ENCODE results near the gene ABCC1.

The ABCC1 gene

DNA sequence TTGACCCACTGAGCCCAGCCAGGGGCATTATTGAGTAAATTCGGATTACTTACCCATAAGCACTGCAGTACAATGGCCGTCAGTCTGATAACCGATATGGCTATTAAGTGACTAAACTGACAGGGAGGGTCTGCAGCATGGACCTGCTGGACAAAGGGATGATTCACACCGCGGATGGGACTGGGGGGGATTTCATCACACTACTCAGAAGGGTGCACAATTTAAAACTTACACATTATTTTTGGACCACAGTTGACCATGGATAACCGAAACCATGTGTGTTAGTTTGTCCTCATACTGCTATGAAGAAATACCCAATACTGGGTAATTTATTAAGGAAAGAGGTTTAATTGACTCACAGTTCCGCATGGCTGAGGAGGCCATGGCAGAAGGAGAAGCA, 167.4 kb downstream of the ABCC1 start:
- DNase-seq: no peak

GRCh38 chr16:16118337-16118736, 168.9 kb downstream of the ABCC1 start:
- DNase-seq: no peak

GRCh38 chr16:16120044-16120381, 170.6 kb downstream of the ABCC1 start:
- peak; percentile 80 for DNase-seq

DNA sequence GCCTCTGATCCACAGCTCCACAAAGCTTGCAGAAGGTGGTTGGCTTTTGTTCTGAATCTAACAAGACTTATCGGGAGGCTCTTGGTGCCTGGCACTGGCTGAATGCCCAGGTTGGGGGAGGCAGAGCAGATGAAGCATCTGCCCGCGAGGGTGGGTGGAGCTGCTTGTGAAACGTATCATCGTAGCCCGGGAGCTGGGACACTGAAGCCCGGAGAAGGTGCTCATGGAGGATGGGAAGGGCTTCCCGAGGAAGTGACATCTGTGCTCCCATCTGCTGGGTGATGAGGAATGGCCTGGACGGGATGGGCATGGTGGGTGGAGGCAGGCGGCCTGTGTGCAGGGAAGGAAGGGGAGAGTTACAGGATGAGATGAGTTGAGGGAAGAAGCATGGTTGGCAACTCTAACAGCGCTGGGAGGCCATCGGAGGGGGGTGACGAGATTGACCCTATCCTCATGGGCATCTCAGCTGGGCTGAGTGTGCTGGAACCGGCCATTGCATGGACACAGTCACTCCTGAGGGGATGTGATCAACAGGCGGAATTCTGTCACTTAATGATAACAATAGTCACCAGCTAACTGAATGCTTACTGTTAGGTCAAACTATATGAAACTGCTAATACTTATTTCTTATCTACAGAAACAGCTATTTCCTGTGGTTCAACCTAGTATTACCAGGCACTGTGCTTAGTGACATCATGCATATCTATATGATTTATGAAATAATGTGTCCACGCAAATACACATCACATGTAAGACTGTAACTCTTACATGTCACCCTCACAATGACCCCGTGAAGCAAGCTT, 171.2 kb downstream of the ABCC1 start:
- DNase-seq: peak; percentile 96

- DNase-seq: no peak
Observed at GRCh38 chr16:16121185-16121727, 171.8 kb downstream of the ABCC1 start.

- DNase-seq: no peak
Observed at GRCh38 chr16:16122264-16122663, 172.8 kb downstream of the ABCC1 start.

GRCh38 chr16:16124438-16124837, 175.0 kb downstream of the ABCC1 start:
- DNase-seq: no peak

DNA sequence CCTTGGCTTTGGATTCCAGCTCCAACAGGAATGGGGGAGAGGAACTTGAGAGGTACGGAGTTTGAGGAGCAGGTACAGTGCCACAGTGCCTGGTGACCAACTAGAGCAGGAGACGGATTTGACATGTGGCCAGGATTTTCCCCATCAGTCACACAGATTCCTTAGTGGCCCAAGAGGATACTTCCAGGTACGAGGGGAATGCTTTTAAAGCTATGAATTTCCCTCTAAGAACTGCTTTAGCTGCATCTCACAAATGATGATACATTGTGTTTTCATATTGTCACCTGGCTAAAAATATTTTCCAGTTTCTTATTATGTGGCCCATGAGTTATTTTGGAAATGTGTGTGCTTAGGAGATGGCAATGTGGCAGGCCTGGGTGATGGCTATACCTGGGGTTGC, 175.6 kb downstream of the ABCC1 start:
- no peak for DNase-seq

DNA sequence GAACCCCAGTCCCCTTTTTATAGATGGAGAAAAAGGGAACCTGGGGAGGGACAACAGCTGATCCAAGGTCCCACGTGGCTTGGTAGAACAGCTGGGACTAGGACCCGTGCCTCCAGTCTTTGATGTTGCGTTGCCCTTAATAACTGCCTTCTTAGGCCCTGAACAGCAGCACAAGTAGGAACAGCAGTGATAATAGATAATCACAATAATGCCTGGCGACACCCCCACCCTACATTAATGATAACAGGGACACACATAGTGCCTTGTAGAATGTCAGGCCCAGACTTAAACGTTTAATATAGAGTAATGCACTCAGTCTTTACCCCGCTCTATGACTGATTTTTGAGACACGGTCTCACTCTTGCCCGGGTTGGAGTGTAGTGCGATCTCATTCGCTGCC, 177.5 kb downstream of the ABCC1 start:
- no peak for DNase-seq

- DNase-seq: peak; percentile 57
Observed at GRCh38 chr16:16127469-16128116, 178.2 kb downstream of the ABCC1 start.

DNA sequence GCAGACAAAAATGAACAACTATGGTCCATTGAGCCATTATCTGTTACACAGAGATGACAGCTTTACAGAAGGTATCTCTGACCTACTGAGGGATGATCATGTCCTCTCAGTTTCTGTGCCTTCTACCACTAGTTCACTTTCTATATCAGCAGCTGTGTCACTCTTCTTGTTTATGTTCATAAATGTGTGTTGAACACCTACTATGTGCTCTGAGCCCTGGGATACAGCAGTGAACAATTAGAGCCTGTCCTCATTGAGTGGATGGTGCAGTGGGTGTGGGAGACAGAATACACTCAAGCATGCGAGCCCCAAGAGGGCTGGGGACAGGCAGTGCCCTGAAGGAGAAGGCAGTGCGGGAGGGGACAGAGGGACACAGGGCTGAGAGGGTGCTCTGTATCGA, 181.8 kb downstream of the ABCC1 start:
- no peak for DNase-seq

DNA sequence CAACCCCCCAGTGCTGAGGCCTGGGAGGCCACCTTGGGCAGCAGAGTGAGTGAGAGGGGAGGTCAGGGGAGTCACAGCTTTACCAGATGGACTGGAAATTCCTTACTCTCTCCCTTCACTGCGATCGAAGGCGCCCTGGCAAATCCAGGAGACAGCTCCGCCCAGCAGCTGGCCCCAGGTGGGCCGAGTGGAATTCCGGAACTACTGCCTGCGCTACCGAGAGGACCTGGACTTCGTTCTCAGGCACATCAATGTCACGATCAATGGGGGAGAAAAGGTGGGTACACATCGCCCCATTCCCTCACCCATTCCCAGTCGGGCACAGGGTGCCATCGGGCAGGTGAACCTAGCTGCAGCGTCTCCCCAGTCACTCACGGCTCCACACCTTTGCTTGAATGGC, 182.2 kb downstream of the ABCC1 start:
- DNase-seq: no peak

DNA sequence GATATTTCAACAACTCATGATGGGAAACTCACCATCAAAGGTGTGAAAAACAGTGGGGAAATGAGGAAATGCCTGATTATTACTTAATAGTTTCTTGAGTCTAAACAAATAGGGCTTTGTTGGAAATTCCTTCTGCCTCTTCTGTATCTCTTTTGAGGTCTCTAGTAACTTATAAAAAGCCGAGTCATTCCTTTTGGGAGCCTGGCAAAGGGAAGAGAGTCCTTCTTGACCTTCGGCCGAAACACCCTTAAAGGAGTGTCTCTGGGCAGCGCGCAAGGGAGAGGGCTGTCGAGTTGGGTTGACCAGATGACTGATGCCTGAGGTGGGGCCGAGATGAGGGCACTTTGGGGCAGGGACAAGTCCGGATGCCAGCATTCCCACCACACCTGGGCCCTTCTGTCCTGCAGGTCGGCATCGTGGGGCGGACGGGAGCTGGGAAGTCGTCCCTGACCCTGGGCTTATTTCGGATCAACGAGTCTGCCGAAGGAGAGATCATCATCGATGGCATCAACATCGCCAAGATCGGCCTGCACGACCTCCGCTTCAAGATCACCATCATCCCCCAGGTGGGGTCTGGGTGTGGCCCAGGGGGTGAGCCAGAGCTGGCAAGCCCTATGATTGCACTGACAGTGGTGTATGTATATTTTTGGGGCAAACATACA, 184.7 kb downstream of the ABCC1 start:
- no peak for DNase-seq

- no peak for DNase-seq
Observed at GRCh38 chr16:16136588-16136987, 187.2 kb downstream of the ABCC1 start.

DNA sequence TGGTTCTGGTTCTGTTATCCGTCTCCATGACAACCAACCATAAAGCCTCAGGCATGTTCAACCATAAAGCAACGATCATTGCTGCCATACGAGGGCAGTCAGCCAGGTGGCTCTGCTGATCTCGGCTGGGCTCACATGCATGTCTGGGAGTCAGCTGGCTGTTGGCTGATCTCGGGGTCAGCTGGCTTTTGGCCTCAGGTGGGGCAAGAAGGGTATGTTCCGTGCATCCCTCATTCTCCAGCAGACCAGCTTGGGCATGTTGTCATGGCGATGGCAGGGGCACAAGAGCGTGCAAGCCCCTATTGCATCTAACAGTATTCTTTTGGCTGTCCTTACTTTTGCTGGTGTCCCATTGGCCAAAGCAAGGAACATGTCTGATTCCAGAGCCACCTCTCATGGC, 187.7 kb downstream of the ABCC1 start:
- DNase-seq: no peak

GRCh38 chr16:16138034-16138635, 188.7 kb downstream of the ABCC1 start:
- no peak for DNase-seq

DNA sequence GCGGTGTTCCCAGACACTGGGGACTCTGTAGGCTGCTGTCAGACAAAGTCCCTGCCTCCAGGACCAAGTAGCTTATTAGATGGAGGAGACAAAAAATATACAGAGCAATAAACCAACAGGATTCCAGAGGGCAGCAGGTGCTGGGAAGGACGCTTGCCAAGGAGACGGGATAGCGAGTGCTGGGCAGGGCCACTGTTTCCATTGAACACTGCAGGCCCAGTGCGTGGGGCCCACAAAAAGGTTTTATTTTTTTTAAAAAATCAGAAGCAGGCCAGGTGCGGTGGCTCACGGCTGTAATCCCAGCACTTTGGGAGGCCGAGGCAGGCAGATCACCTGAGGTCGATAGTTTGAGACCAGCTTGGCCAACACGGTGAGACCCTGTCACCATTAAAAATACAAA, 189.6 kb downstream of the ABCC1 start:
- DNase-seq: no peak

DNA sequence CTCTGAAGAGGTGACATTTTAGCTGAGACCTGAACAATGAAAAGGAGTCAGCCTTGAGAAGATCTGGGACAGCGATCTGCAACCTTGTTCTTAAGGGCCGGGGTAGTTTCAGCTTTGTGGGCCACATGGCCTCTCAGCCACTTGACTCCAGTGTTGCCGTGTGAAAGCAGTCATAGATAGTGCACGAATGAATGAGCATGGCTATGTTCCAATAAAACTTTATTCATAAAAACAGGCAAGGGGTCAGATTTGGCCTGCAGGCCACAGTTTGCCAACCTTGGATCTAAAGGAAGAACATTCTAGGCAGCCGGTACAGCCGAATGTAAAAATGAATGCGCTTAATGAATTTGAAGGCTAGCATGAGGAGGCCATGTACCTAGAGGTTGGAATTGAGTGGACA, 190.4 kb downstream of the ABCC1 start:
- no peak for DNase-seq

- no peak for DNase-seq
Observed at GRCh38 chr16:16140537-16140936, 191.1 kb downstream of the ABCC1 start.

DNA sequence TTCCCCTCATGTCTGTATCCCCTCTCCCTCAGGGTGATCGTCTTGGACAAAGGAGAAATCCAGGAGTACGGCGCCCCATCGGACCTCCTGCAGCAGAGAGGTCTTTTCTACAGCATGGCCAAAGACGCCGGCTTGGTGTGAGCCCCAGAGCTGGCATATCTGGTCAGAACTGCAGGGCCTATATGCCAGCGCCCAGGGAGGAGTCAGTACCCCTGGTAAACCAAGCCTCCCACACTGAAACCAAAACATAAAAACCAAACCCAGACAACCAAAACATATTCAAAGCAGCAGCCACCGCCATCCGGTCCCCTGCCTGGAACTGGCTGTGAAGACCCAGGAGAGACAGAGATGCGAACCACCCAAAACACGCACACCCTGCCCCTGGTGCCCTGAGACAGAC, 191.7 kb downstream of the ABCC1 start:
- DNase-seq: no peak

GRCh38 chr16:16141784-16142396, 192.5 kb downstream of the ABCC1 start:
- DNase-seq: no peak

GRCh38 chr16:16143038-16143763, 193.8 kb downstream of the ABCC1 start:
- DNase-seq: no peak

All from NCI-H2171 (cell line).